Karpas-422 (cell line): Measurements from ENCODE around the gene LATS1. TPM values are rescaled to one million over a fixed set of nuclear protein-coding genes. Genes with fewer than 3 reads are reported as not detected.

ENCODE experiments used
- DNase-seq: peaks from one replicate; pipeline ENCODE4 v3.0.0-alpha.2; 2015
- H2AFZ ChIP-seq: fragments of 200-600 bp; sonication (generic); 2 replicates; pipeline ENCODE4 v1.6.1; 2014; ENCODE audit warnings: antibody characterized with exemption, low read length, mixed read lengths
- H3K27ac ChIP-seq: fragments of 200-600 bp; sonication (generic); 2 replicates; pipeline ENCODE4 v1.5.1; 2014; ENCODE audit warnings: mild to moderate bottlenecking, low read length, moderate library complexity
- H3K27me3 ChIP-seq: fragments of 200-600 bp; sonication (generic); 2 replicates; pipeline ENCODE4 v1.6.1; 2014; ENCODE audit warnings: low read length, mixed read lengths
- H3K36me3 ChIP-seq: fragments of 200-600 bp; sonication (generic); 2 replicates; pipeline ENCODE4 v1.6.1; 2014; ENCODE audit warnings: low read length, mixed read lengths; ENCODE audit not compliant: insufficient read depth
- H3K4me1 ChIP-seq: fragments of 200-600 bp; sonication (generic); 2 replicates; pipeline ENCODE4 v1.6.1; 2014; ENCODE audit warnings: mild to moderate bottlenecking, low read length, mixed read lengths
- H3K4me2 ChIP-seq: fragments of 200-600 bp; sonication (generic); 2 replicates; pipeline ENCODE4 v1.6.1; 2014; ENCODE audit warnings: low read length, low read depth, mild to moderate bottlenecking; ENCODE audit not compliant: poor library complexity, severe bottlenecking
- H3K4me3 ChIP-seq: fragments of 200-600 bp; sonication (generic); 2 replicates; pipeline ENCODE4 v1.5.1; 2014; ENCODE audit warnings: mild to moderate bottlenecking, antibody characterized with exemption, low read length, mixed read lengths
- H3K79me2 ChIP-seq: fragments of 200-600 bp; sonication (generic); 2 replicates; pipeline ENCODE4 v1.6.1; 2014; ENCODE audit warnings: mild to moderate bottlenecking, low read length, mixed read lengths
- H3K9ac ChIP-seq: fragments of 200-600 bp; sonication (generic); 2 replicates; pipeline ENCODE4 v1.6.0; 2014; ENCODE audit warnings: low read length
- H3K9me2 ChIP-seq: fragments of 200-600 bp; sonication (generic), shearing (Covaris generic); replicated peaks from 2 replicates; pipeline ENCODE4 v1.6.0; 2014; ENCODE audit warnings: mild to moderate bottlenecking, low read length, moderate library complexity; ENCODE audit not compliant: insufficient read depth
- H3K9me3 ChIP-seq: fragments of 300-700, 200-600 bp; sonication (generic); 2 replicates; pipeline ENCODE4 v1.6.1; 2014; ENCODE audit warnings: low read length, mixed read lengths
- H4K20me1 ChIP-seq: fragments of 200-600 bp; sonication (generic); 2 replicates; pipeline ENCODE4 v1.6.1; 2014; ENCODE audit warnings: mild to moderate bottlenecking, antibody characterized with exemption, low read length, low read depth; ENCODE audit not compliant: insufficient read depth
- total RNA-seq: library from RNA; depleted of rRNA; stranded (reverse); fragments of >200 nt; shearing (Covaris generic); gene quantifications from 2 replicates; pipeline ENCODE4 v1.2.3, GENCODE V29; 2014; ENCODE audit warnings: low replicate concordance

LATS1 gene
- total RNA-seq, 1 experiment from 2014 or later = 29.7 TPM

- Histone ChIP-seq H3K79me2 (peaks cover 96% of the 10 kb centered on the region), H3K9me2 (no peaks in the 10 kb centered on the region), H3K4me2 (no peak overlapping the region), H4K20me1 (peaks cover 11% of the 10 kb centered on the region), H3K9me3 (no peaks in the 10 kb centered on the region), H3K36me3 (peaks cover 20% of the 10 kb centered on the region; the same call in 1 of the 2 replicates), H3K4me1 (peaks cover 3% of the 10 kb centered on the region; the same call in 1 of the 2 replicates), H2AFZ (no peak overlapping the region), H3K27ac (no peak overlapping the region), H3K9ac (no peak overlapping the region), H3K4me3 (no peak overlapping the region), H3K27me3 (no peaks in the 10 kb centered on the region)
- no peak for DNase-seq
These were observed 16.2 kb downstream of the LATS1 start for GRCh38 chr6:149701714-149702113.

DNA sequence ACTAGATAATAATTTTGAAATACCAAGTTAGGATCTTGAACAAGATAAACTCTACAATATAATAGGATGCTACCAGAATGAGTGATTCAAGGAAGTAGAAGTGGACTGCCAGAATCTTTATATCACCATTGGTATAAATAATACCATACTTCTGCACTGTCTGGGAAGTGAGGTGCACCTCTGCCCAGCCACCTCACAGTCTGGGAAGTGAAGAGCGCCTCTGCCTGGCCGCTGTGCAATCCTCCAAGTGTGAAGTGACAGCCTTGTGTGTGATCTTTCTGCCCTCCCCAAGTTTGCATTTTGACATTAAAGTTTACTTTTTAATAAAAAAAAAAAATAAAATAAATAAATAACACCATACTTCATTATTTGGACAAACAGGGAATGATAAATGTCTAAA lies 18.8 kb downstream of the LATS1 start:
- Histone ChIP-seq H2AFZ (no peak overlapping the region), H4K20me1 (peaks cover 11% of the 10 kb centered on the region), H3K27me3 (no peaks in the 10 kb centered on the region), H3K27ac (no peak overlapping the region), H3K4me2 (no peak overlapping the region), H3K79me2 (peaks cover 98% of the 10 kb centered on the region), H3K4me1 (no peaks in the 10 kb centered on the region), H3K9ac (no peak overlapping the region), H3K9me3 (no peaks in the 10 kb centered on the region), H3K4me3 (no peak overlapping the region), H3K9me2 (no peaks in the 10 kb centered on the region), H3K36me3 (peaks cover 34% of the 10 kb centered on the region; the same call in 1 of the 2 replicates)
- DNase-seq = no peak

GRCh38 chr6:149698175-149698574 lies 19.7 kb downstream of the LATS1 start:
- Histone ChIP-seq H3K9ac (no peak overlapping the region), H3K27ac (no peak overlapping the region), H3K36me3 (peaks cover 36% of the 10 kb centered on the region; the same call in 1 of the 2 replicates), H3K9me2 (no peaks in the 10 kb centered on the region), H3K4me2 (no peak overlapping the region), H4K20me1 (peaks cover 7% of the 10 kb centered on the region), H3K4me3 (no peak overlapping the region), H3K79me2 (peaks cover 96% of the 10 kb centered on the region), H3K27me3 (no peaks in the 10 kb centered on the region), H2AFZ (no peak overlapping the region), H3K9me3 (no peaks in the 10 kb centered on the region), H3K4me1 (no peaks in the 10 kb centered on the region)
- DNase-seq = no peak

GRCh38 chr6:149696901-149697300 lies 21.0 kb downstream of the LATS1 start:
- Histone ChIP-seq H3K9me3 (no peaks in the 10 kb centered on the region), H3K4me3 (no peak overlapping the region), H3K27me3 (no peaks in the 10 kb centered on the region), H3K79me2 (peaks cover 94% of the 10 kb centered on the region), H2AFZ (no peak overlapping the region), H3K4me2 (no peak overlapping the region), H3K9ac (no peak overlapping the region), H4K20me1 (peaks cover 4% of the 10 kb centered on the region), H3K9me2 (no peaks in the 10 kb centered on the region), H3K36me3 (peaks cover 39% of the 10 kb centered on the region; the same call in 1 of the 2 replicates), H3K27ac (no peak overlapping the region), H3K4me1 (no peaks in the 10 kb centered on the region)
- DNase-seq = no peak

DNA sequence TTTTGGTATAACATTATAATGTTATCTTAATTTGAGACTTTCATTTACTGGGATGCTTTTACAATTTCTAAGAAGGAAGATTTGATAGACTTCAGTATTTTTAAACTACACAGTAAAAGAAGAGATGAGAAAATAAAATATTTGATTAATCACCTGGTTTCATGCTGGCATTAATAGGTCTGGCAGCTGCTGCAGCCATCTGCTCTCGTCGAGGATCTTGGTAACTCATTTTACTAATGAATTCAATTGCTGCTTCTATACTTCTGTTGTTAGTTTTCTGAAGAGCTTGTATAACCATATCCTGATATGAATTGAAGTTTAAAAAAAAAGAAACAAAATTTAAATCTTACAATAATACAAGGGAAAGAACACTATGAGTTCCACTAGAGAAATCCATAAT lies 23.0 kb downstream of the LATS1 start:
- Histone ChIP-seq H3K27me3 (no peaks in the 10 kb centered on the region), H3K9me2 (no peaks in the 10 kb centered on the region), H3K36me3 (peaks cover 46% of the 10 kb centered on the region; the same call in 1 of the 2 replicates), H3K4me2 (no peak overlapping the region), H3K4me1 (no peaks in the 10 kb centered on the region), H3K9me3 (no peaks in the 10 kb centered on the region), H3K4me3 (no peak overlapping the region), H3K9ac (no peak overlapping the region), H2AFZ (no peak overlapping the region), H4K20me1 (peaks cover 4% of the 10 kb centered on the region; the same call in 1 of the 2 replicates), H3K79me2 (peaks cover 90% of the 10 kb centered on the region), H3K27ac (no peak overlapping the region)
- DNase-seq = no peak

DNA sequence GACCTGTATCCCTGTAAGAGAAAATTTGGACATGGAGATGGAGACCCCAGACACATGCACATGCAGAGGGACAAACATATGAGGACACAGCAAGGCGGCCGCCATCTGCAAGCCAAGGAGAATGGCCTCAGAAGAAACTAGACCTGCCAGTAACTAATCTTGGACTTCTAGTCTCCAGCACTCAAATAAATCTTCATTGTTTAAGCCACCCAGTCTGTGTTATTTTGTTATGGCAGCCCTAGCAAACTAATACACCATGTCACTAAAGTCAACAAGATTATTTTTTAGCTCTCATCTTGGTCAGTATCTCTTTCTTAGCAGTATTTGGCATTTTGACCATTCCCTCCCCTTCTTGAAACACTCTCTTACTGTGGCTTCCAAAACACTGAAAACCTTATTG lies 26.7 kb downstream of the LATS1 start:
- peaks cover 30% of the 10 kb centered on the region; the same call in 1 of the 2 replicates for H3K36me3 ChIP-seq
- H3K4me1 ChIP-seq = no peaks in the 10 kb centered on the region

GRCh38 chr6:149686230-149686629 lies 31.7 kb downstream of the LATS1 start:
- Histone ChIP-seq H3K36me3 (peaks cover 21% of the 10 kb centered on the region), H3K79me2 (peaks cover 78% of the 10 kb centered on the region), H3K4me1 (peaks cover 8% of the 10 kb centered on the region), H3K9me2 (no peaks in the 10 kb centered on the region), H3K9me3 (no peaks in the 10 kb centered on the region), H3K9ac (no peak overlapping the region), H3K4me3 (no peak overlapping the region), H3K27me3 (no peaks in the 10 kb centered on the region), H3K27ac (no peak overlapping the region), H2AFZ (no peak overlapping the region), H4K20me1 (no peaks in the 10 kb centered on the region), H3K4me2 (no peak overlapping the region)
- no peak for DNase-seq

More for the DNA sequence above, 26.7 kb downstream of the LATS1 start:
- no peak overlapping the region for H3K4me2 ChIP-seq
- H3K9ac ChIP-seq = no peak overlapping the region
- no peaks in the 10 kb centered on the region for H3K27me3 ChIP-seq
- no peaks in the 10 kb centered on the region; the same call in 1 of the 2 replicates for H4K20me1 ChIP-seq
- DNase-seq = no peak
- H3K4me3 ChIP-seq = no peak overlapping the region
- no peak overlapping the region for H2AFZ ChIP-seq
- no peak overlapping the region for H3K27ac ChIP-seq
- no peaks in the 10 kb centered on the region for H3K9me2 ChIP-seq
- H3K79me2 ChIP-seq = peaks cover 85% of the 10 kb centered on the region
- H3K9me3 ChIP-seq = no peaks in the 10 kb centered on the region

DNA sequence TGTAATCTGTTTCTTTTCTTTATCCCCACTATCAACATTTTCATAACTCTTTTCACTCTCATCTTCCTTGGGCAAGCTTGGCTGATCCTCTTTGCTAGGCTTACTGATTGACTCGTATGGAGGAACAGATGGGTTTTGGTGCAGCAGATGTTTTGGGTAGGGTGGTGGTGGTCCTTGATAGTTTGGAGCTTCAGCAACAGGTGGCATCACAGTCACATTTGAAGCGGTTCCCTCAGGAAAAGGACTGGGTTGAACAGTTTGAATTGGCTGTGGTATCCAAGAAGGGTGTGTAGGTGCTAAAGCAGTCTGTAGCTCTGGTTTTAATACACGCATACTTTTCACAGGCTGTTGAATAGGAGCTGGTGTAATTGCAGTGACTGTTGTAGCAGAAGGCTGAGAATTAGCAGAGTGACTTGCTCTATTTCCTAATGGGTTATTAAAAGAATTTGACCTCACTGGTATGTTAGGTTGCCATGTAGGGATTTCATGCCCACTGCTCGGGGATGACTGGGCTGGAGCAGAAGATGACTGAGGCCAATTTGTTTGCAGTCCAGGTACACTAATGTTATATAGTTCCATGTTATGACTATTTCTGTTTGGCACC lies 34.5 kb downstream of the LATS1 start:
- no peaks in the 10 kb centered on the region for H3K27me3 ChIP-seq
- no peak overlapping the region for H3K4me3 ChIP-seq
- no peaks in the 10 kb centered on the region for H3K9me3 ChIP-seq
- no peaks in the 10 kb centered on the region for H4K20me1 ChIP-seq
- H3K9ac ChIP-seq = no peak overlapping the region
- H3K79me2 ChIP-seq = peaks cover 75% of the 10 kb centered on the region
- no peak overlapping the region for H3K27ac ChIP-seq
- no peak overlapping the region for H3K4me2 ChIP-seq
- peaks cover 18% of the 10 kb centered on the region for H3K4me1 ChIP-seq
- peaks cover 30% of the 10 kb centered on the region for H3K36me3 ChIP-seq
- H3K9me2 ChIP-seq = no peaks in the 10 kb centered on the region
- no peak for DNase-seq
- no peak overlapping the region for H2AFZ ChIP-seq
